IMR-90 (cell line): ENCODE measurements around the gene CCN6. TPM values are rescaled to one million over a fixed set of nuclear protein-coding genes. Genes with fewer than 3 reads are reported as not detected.

Experiments
- ATAC-seq: fragments of 200-7000 bp; cut with Tn5 transposase; 2 replicates; pipeline ENCODE4 v1.9.1; 2020; ENCODE audit warnings: low read depth, mild to moderate bottlenecking, moderate library complexity
- BruUV-seq: library from RNA; stranded (reverse); fragments of 400-500 nt; replicated peaks from 2 replicates; lab custom pipeline; 2021; lab: Mats Ljungman, UMichigan
- CTCF ChIA-PET: fragments of 300-600 bp; formaldehyde crosslinking; extraction: SDS; loops from one replicate; lab custom pipeline; 2021; ENCODE audit warnings: antibody characterized with exemption; lab: Yijun Ruan, JAX
- POLR2A ChIA-PET: fragments of 300-600 bp; sonication (Branson Sonifier 250); formaldehyde crosslinking; loops from one replicate; lab custom pipeline; 2022; ENCODE audit warnings: antibody characterized with exemption; ENCODE audit not compliant: unreplicated experiment; lab: Charles Lee
- DNase-seq: peaks from one replicate; pipeline ENCODE4 v3.0.0; 2013
- H2AFZ ChIP-seq: replicated peaks from 2 replicates; pipeline ENCODE3; 2013; ENCODE audit warnings: low read length, mild to moderate bottlenecking; ENCODE audit not compliant: poor library complexity
- H2AK5ac ChIP-seq: 2 replicates; pipeline ENCODE4 v1.6.1; 2013; ENCODE audit warnings: low read depth, low read length, inconsistent platforms
- H2AK9ac ChIP-seq: replicated peaks from 2 replicates; pipeline ENCODE3; 2013; ENCODE audit warnings: mild to moderate bottlenecking, low read depth, low read length, moderate library complexity; ENCODE audit not compliant: poor library complexity
- H2BK120ac ChIP-seq: 2 replicates; pipeline ENCODE4 v1.6.1; 2013; ENCODE audit warnings: low read depth, low read length, inconsistent platforms
- H2BK15ac ChIP-seq: 3 replicates; pipeline ENCODE4 v1.6.1; 2013; ENCODE audit warnings: low read depth, low read length, inconsistent platforms
- H2BK20ac ChIP-seq: 2 replicates; pipeline ENCODE4 v1.6.1; 2013; ENCODE audit warnings: low read depth, mild to moderate bottlenecking, inconsistent platforms, low read length, moderate library complexity
- H2BK5ac ChIP-seq: 2 replicates; pipeline ENCODE4 v1.6.1; 2013; ENCODE audit warnings: mild to moderate bottlenecking, low read depth, low read length, inconsistent platforms; ENCODE audit not compliant: poor library complexity, severe bottlenecking
- H3K14ac ChIP-seq: replicated peaks from 2 replicates; pipeline ENCODE4 v1.6.1; 2013; ENCODE audit warnings: low read depth, low read length, inconsistent platforms
- H3K18ac ChIP-seq: 2 replicates; pipeline ENCODE4 v1.6.1; 2013; ENCODE audit warnings: low read depth, low read length, control low read depth
- H3K23ac ChIP-seq: 2 replicates; pipeline ENCODE4 v1.6.1; 2013; ENCODE audit warnings: low read depth, low read length, inconsistent platforms
- H3K27ac ChIP-seq: 2 replicates; pipeline ENCODE4 v1.5.1; 2013; ENCODE audit warnings: mild to moderate bottlenecking, control low read depth, low read length; ENCODE audit not compliant: insufficient read depth
- H3K27me3 ChIP-seq: 2 replicates; pipeline ENCODE4 v1.6.1; 2013; ENCODE audit warnings: low read length; ENCODE audit not compliant: control insufficient read depth, insufficient read depth
- H3K36me3 ChIP-seq: 2 replicates; pipeline ENCODE4 v1.6.1; 2013; ENCODE audit warnings: low read length, mixed read lengths; ENCODE audit not compliant: control insufficient read depth, insufficient read depth
- H3K4ac ChIP-seq: 2 replicates; pipeline ENCODE4 v1.6.1; 2013; ENCODE audit warnings: low read depth, low read length, inconsistent platforms
- H3K4me1 ChIP-seq: 2 replicates; pipeline ENCODE4 v1.6.1; 2013; ENCODE audit warnings: low read length, mixed read lengths; ENCODE audit not compliant: control insufficient read depth, insufficient read depth
- H3K4me2 ChIP-seq: 2 replicates; pipeline ENCODE4 v1.6.1; 2013; ENCODE audit warnings: low read depth, mild to moderate bottlenecking, control low read depth, low read length, moderate library complexity
- H3K4me3 ChIP-seq: 2 replicates; pipeline ENCODE4 v1.5.1; 2013; ENCODE audit warnings: low read depth, mild to moderate bottlenecking, control low read depth, low read length, moderate library complexity; ENCODE audit not compliant: insufficient read depth
- H3K56ac ChIP-seq: 2 replicates; pipeline ENCODE4 v1.6.1; 2013; ENCODE audit warnings: low read length, inconsistent platforms; ENCODE audit not compliant: insufficient read depth; ENCODE audit errors: extremely low read depth
- H3K79me1 ChIP-seq, 2 experiments: 2 replicates each; pipeline ENCODE4 v1.6.1; 2013; ENCODE audit warnings: low read length in 2 of 2, inconsistent platforms in 1 of 2, low read depth in 1 of 2
- H3K9ac ChIP-seq: 2 replicates; pipeline ENCODE4 v1.6.1; 2013; ENCODE audit warnings: low read depth, low read length, control low read depth
- H3K9me1 ChIP-seq: 2 replicates; pipeline ENCODE4 v1.6.1; 2013; ENCODE audit warnings: low read length, inconsistent platforms; ENCODE audit not compliant: insufficient read depth
- H3K9me3 ChIP-seq: 2 replicates; pipeline ENCODE4 v1.6.1; 2013; ENCODE audit warnings: low read length; ENCODE audit not compliant: control insufficient read depth, insufficient read depth
- H4K20me1 ChIP-seq: 2 replicates; pipeline ENCODE4 v1.6.1; 2013; ENCODE audit warnings: low read length, inconsistent platforms; ENCODE audit not compliant: insufficient read depth
- H4K5ac ChIP-seq: 2 replicates; pipeline ENCODE4 v1.6.1; 2013; ENCODE audit warnings: mild to moderate bottlenecking, low read depth, low read length, control low read depth
- H4K8ac ChIP-seq, 2 experiments: 2 replicates each; pipeline ENCODE4 v1.6.1; 2013; ENCODE audit warnings: low read depth in 2 of 2, low read length in 2 of 2, control low read depth in 1 of 2, inconsistent platforms in 1 of 2
- H4K91ac ChIP-seq: 2 replicates; pipeline ENCODE4 v1.6.1; 2013; ENCODE audit warnings: low read depth, low read length, inconsistent platforms; ENCODE audit not compliant: insufficient read depth
- BHLHE40 ChIP-seq: fragments of 150-350 bp; IDR thresholded peaks from 2 replicates; pipeline ENCODE4 v1.6.1; 2016; ENCODE audit warnings: mild to moderate bottlenecking, low read depth, low read length
- CEBPB ChIP-seq: IDR thresholded peaks from 2 replicates; pipeline ENCODE4 v1.6.1; 2012; ENCODE audit warnings: low read depth, low read length, improper control_type of control experiment
- CHD1 ChIP-seq: IDR thresholded peaks from 2 replicates; pipeline ENCODE4 v1.6.1; 2012; ENCODE audit warnings: low read depth, low read length, improper control_type of control experiment
- MAZ ChIP-seq: IDR thresholded peaks from 2 replicates; pipeline ENCODE4 v1.6.1; 2012; ENCODE audit warnings: low read depth, mild to moderate bottlenecking, low read length, improper control_type of control experiment, moderate library complexity, borderline replicate concordance
- MXI1 ChIP-seq: IDR thresholded peaks from 2 replicates; pipeline ENCODE4 v1.6.1; 2012; ENCODE audit warnings: low read depth, mild to moderate bottlenecking, low read length, moderate library complexity, borderline replicate concordance
- NFE2L2 ChIP-seq: fragments of 150-350 bp; IDR thresholded peaks from 2 replicates; pipeline ENCODE4 v1.6.1; 2016; ENCODE audit warnings: low read depth, mild to moderate bottlenecking, low read length
- RFX5 ChIP-seq: IDR thresholded peaks from 2 replicates; pipeline ENCODE4 v1.8.0; 2012; ENCODE audit warnings: low read depth, mild to moderate bottlenecking, low read length, moderate library complexity
- SMC3 ChIP-seq: fragments of 150-350 bp; IDR thresholded peaks from 2 replicates; pipeline ENCODE4 v1.6.1; 2016; ENCODE audit warnings: low read depth, mild to moderate bottlenecking, antibody characterized with exemption, low read length, moderate library complexity
- WGBS, 2 experiments: methylation state at CpG; one replicate each; pipeline versions ENCODE4 v1.1.5 to v1.1.7; 2013; ENCODE audit warnings: missing lambda C conversion rate in 2 of 2; ENCODE audit not compliant: insufficient read length in 1 of 2; ENCODE audit errors: extremely low coverage in 2 of 2; 5-methylcytosine and 5-hydroxymethylcytosine counted together
- dilution Hi-C: fragments of 300-500 bp; cut with HindIII; formaldehyde crosslinking; loops from one replicate; pipeline ENCODE4 v1.14.3; 2018; ENCODE audit warnings: low sequenced_read_pairs; ENCODE audit not compliant: unreplicated experiment
- in situ Hi-C: fragments of 300-500 bp; cut with MboI; formaldehyde crosslinking; loops from 3 replicates; pipeline ENCODE4 v1.14.3; 2019; ENCODE audit warnings: low sequenced_read_pairs, inconsistent platforms, mixed read lengths
- intact Hi-C: fragments of 100-400 bp; cut with micrococcal nuclease; formaldehyde crosslinking; loops from 2 replicates; pipeline ENCODE4 v1.10.0; 2022
- polyA plus RNA-seq, 3 experiments: library from polyadenylated mRNA; depleted of rRNA; stranded (reverse); fragments of >200 nt; gene quantifications; 2 replicates each; pipeline ENCODE4 v1.2.3, GENCODE V29; 2012; ENCODE audit warnings: low replicate concordance in 1 of 3
- total RNA-seq: library from RNA; depleted of rRNA; stranded (reverse); fragments of >200 nt; gene quantifications from 2 replicates; pipeline ENCODE4 v1.2.3, GENCODE V29; 2012
- TF ChIP-seq, protein P1 (sequence below): fragments of 150-350 bp; IDR thresholded peaks from 2 replicates; pipeline ENCODE4 v1.6.1; 2017; ENCODE audit warnings: mild to moderate bottlenecking, antibody characterized with exemption, low read length, low read depth

Gene CCN6
- total and polyA plus RNA-seq, 2 of the 4 experiments (the other 2 are of a cell fraction), result not detected

DNA sequence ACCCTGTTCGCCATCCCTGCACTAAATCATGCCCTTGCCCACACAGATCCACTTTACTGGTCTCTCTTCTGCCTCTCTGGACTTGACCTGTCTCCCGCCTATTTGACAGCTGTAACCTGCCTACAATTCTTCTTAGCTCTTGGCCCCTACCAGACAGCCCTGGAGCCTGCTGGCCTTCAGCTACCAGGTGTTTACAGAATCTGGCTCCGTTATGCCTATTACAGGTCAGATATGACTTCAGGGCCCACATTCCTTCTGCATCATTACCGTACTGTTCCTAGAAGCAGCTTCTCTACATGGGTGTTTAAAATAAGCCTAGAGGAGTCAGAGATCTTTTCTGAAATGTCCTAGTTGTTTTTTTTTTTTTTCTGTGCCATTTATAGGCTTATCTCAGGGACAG lies 45.4 kb upstream of the CCN6 start:
- Histone ChIP-seq H2BK120ac (0 out of 2 replicates have a peak overlapping the region, but pooled peaks have one; percentile 18), H3K14ac (peak overlapping the region; percentile 27), H3K36me3 (no peaks in the 10 kb centered on the region), H3K23ac (peak overlapping the region; percentile 8; the same call in 1 of the 2 replicates), H3K9me3 (no peaks in the 10 kb centered on the region), H3K4me3 (no peak overlapping the region), H3K79me1 (no peaks in the 10 kb centered on the region), H2BK15ac (peak overlapping the region; percentile 35; the same call in 1 of the 3 replicates), H2AK9ac (no peak overlapping the region), H3K4ac (peak overlapping the region; percentile 46), H4K91ac (no peak overlapping the region; the same call in 1 of the 2 replicates), H3K27me3 (no peaks in the 10 kb centered on the region), H3K18ac (peak overlapping the region; percentile 12; the same call in 1 of the 2 replicates), H3K9me1 (peaks cover 8% of the 10 kb centered on the region; the same call in 1 of the 2 replicates), H2BK5ac (peak overlapping the region; percentile 12), H4K20me1 (no peaks in the 10 kb centered on the region), H2AFZ (no peak overlapping the region), H2AK5ac (0 out of 2 replicates have a peak overlapping the region, but pooled peaks have one; percentile 63), H3K4me1 (peaks cover 16% of the 10 kb centered on the region), H3K27ac (no peak overlapping the region), H3K56ac (no peak overlapping the region), H4K8ac (0 out of 4 replicates have a peak overlapping the region, but pooled peaks of 1 of the 2 experiments have one; percentile 27), H3K9ac (no peak overlapping the region), H3K4me2 (no peak overlapping the region), H4K5ac (no peak overlapping the region), H2BK20ac (peak overlapping the region; percentile 58)
- in situ Hi-C loops (no loop called here), dilution Hi-C loops (no loop called here), intact Hi-C loops (no loop called here)
- peak; percentile 36 for DNase-seq
- no CpG with 5 or more reads among the region's 4 CpGs for WGBS, 2 experiments
- TF ChIP-seq SMC3 (no peak), CEBPB (no peak), NFE2L2 (no peak), MXI1 (no peak), RFX5 (no peak), MAZ (no peak), BHLHE40 (no peak), CHD1 (no peak)
- TF ChIP-seq, protein P1, sequence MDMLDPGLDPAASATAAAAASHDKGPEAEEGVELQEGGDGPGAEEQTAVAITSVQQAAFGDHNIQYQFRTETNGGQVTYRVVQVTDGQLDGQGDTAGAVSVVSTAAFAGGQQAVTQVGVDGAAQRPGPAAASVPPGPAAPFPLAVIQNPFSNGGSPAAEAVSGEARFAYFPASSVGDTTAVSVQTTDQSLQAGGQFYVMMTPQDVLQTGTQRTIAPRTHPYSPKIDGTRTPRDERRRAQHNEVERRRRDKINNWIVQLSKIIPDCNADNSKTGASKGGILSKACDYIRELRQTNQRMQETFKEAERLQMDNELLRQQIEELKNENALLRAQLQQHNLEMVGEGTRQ, result no peak
- BruUV-seq, result no TSS peak
- ATAC-seq, result peak; percentile 25; the same call in 1 of the 2 replicates
- ChIA-PET CTCF (interaction anchor here (2.1 kb wide), 1 partner anchor 35 kb away, joined by 6 read pairs; no protein-coding TSS in a partner anchor), POLR2A (interaction anchor here (0.6 kb wide), 1 partner anchor 252 kb away, joined by 5 read pairs; no protein-coding TSS in a partner anchor)
